HepG2 (cell line): Measurements from ENCODE around the gene SPACA1. TPM values are rescaled to one million over a fixed set of nuclear protein-coding genes. Genes with fewer than 3 reads are reported as not detected.

Source experiments
- ATAC-seq: fragments of 200-7000 bp; cut with Tn5 transposase; 3 replicates; pipeline ENCODE4 v1.9.1; 2020; ENCODE audit warnings: mild to moderate bottlenecking, moderate library complexity
- BruUV-seq: library from RNA; stranded (reverse); fragments of 400-500 nt; replicated peaks from 2 replicates; lab custom pipeline; 2021; lab: Mats Ljungman, UMichigan
- CTCF ChIA-PET: fragments of 300-600 bp; formaldehyde crosslinking; extraction: SDS; loops from one replicate; lab custom pipeline; 2021; ENCODE audit warnings: low total read pairs, inconsistent platforms, low intra/inter-chr PET ratio; lab: Yijun Ruan, JAX
- POLR2A ChIA-PET: fragments of 350-600 bp; sonication (Branson Sonifier 250); formaldehyde crosslinking; loops from one replicate; lab custom pipeline; 2020; ENCODE audit warnings: antibody characterized with exemption, inconsistent platforms; lab: Yijun Ruan, JAX
- DNase-seq: peaks from one replicate; pipeline ENCODE4 v3.0.0-alpha.2; 2015; ENCODE audit warnings: low spot score
- FAIRE-seq: peaks from 3 replicates; lab custom pipeline; 2011; peaks lifted over from hg19 to GRCh38; lab: Jason Lieb, UNC
- H2AFZ ChIP-seq: one replicate; pipeline ENCODE4 v1.6.1; 2011; ENCODE audit warnings: low read length, inconsistent platforms
- H3K27ac ChIP-seq: fragments of 300-600 bp; 3 replicates; pipeline ENCODE4 v1.8.0; 2011; ENCODE audit warnings: mixed run types, mild to moderate bottlenecking, mixed read lengths, low read length, inconsistent platforms; ENCODE audit not compliant: insufficient read depth; ENCODE audit errors: extremely low read length
- H3K27me3 ChIP-seq, 2 experiments: fragments of 200-600 bp in 1 of 2; 2 replicates in 1 of 2; 3 replicates in 1 of 2; pipeline versions ENCODE4 v1.6.0 to v1.8.0; 2011; ENCODE audit warnings: low read length in 2 of 2, mild to moderate bottlenecking in 2 of 2, moderate library complexity in 2 of 2, inconsistent platforms in 1 of 2; ENCODE audit not compliant: insufficient read depth in 2 of 2, control insufficient read depth in 1 of 2
- H3K36me3 ChIP-seq, 2 experiments: fragments of 200-600 bp in 1 of 2; replicated peaks in 1 of 2; 2 replicates in 1 of 2; 3 replicates in 1 of 2; pipeline versions ENCODE4 v1.5.1 to v1.8.0; 2011; ENCODE audit warnings: low read length in 2 of 2, inconsistent platforms in 1 of 2; ENCODE audit not compliant: insufficient read depth in 2 of 2, control insufficient read depth in 1 of 2
- H3K4me1 ChIP-seq: 2 replicates; pipeline ENCODE4 v1.5.1; 2012; ENCODE audit warnings: low read length, inconsistent platforms; ENCODE audit not compliant: insufficient read depth
- H3K4me2 ChIP-seq: 2 replicates; pipeline ENCODE4 v1.6.0; 2011; ENCODE audit warnings: low read depth, low read length, inconsistent platforms
- H3K4me3 ChIP-seq, 3 experiments: fragments of 200-600 bp in 1 of 3; sonication (generic), shearing (Covaris generic) in 1 of 3; replicated peaks in 1 of 3; 2 replicates each; pipeline ENCODE4 v1.5.1; 2011 to 2016; ENCODE audit warnings: low read length in 3 of 3, inconsistent platforms in 2 of 3, low read depth in 2 of 3, mild to moderate bottlenecking in 2 of 3, control low read depth in 1 of 3, mixed read lengths in 1 of 3; ENCODE audit not compliant: insufficient read depth in 1 of 3
- H3K79me2 ChIP-seq: one replicate; pipeline ENCODE4 v1.6.1; 2011; ENCODE audit warnings: low read length, inconsistent platforms; ENCODE audit not compliant: insufficient read depth
- H3K9ac ChIP-seq: 2 replicates; pipeline ENCODE4 v1.6.0; 2011; ENCODE audit warnings: mild to moderate bottlenecking, low read depth, low read length, inconsistent platforms; ENCODE audit not compliant: insufficient read depth
- H3K9me3 ChIP-seq: 2 replicates; pipeline ENCODE4 v1.5.1; 2012; ENCODE audit warnings: mild to moderate bottlenecking, low read length
- H4K20me1 ChIP-seq: 2 replicates; pipeline ENCODE4 v1.6.0; 2011; ENCODE audit warnings: inconsistent platforms, mild to moderate bottlenecking, low read length, moderate library complexity; ENCODE audit not compliant: insufficient read depth
- RXRA ChIP-seq: sonication (generic); formaldehyde crosslinking; IDR thresholded peaks from 2 replicates; pipeline ENCODE4 v1.5.1; 2020; ENCODE audit warnings: missing genetic modification reagents
- SAFB2 ChIP-seq: sonication (generic); formaldehyde crosslinking; IDR thresholded peaks from 2 replicates; pipeline ENCODE4 v1.5.1; 2020; ENCODE audit warnings: missing genetic modification reagents, low read depth, mild to moderate bottlenecking, borderline replicate concordance
- TBL1XR1 ChIP-seq: fragments of 150-350 bp; IDR thresholded peaks from 2 replicates; pipeline ENCODE4 v1.6.1; 2014; ENCODE audit warnings: borderline replicate concordance, low read length; ENCODE audit not compliant: partially characterized antibody
- ZFP90 ChIP-seq: sonication (generic); formaldehyde crosslinking; IDR thresholded peaks from 2 replicates; pipeline ENCODE4 v1.8.0; 2022; ENCODE audit warnings: missing genetic modification reagents, mild to moderate bottlenecking, inconsistent platforms, borderline replicate concordance
- ZNF101 ChIP-seq: sonication (generic); formaldehyde crosslinking; IDR thresholded peaks from 2 replicates; pipeline ENCODE4 v1.4.0; 2020; ENCODE audit warnings: mild to moderate bottlenecking, low read depth, missing genetic modification reagents, borderline replicate concordance
- ZNF501 ChIP-seq: sonication (generic); formaldehyde crosslinking; IDR thresholded peaks from 2 replicates; pipeline ENCODE4 v1.5.1; 2020; ENCODE audit warnings: mild to moderate bottlenecking, moderate library complexity, missing genetic modification reagents
- ZNF775 ChIP-seq: sonication (generic); formaldehyde crosslinking; IDR thresholded peaks from 2 replicates; pipeline ENCODE4 v1.4.0; 2020; ENCODE audit warnings: missing genetic modification reagents, mild to moderate bottlenecking, moderate library complexity, borderline replicate concordance
- WGBS: methylation state at CpG from one replicate; pipeline ENCODE4 v1.1.6; 2017; ENCODE audit warnings: low lambda C conversion rate; 5-methylcytosine and 5-hydroxymethylcytosine counted together
- in situ Hi-C: cut with HindIII; loops from 2 replicates; pipeline ENCODE4 v1.10.0; 2017; ENCODE audit warnings: low pct_unique_long_range_greater_than_20kb; ENCODE audit not compliant: extremely low pct_ligation_motif_present
- intact Hi-C: fragments of 100-400 bp; cut with micrococcal nuclease; formaldehyde crosslinking; loops from one replicate; pipeline ENCODE4 v1.10.0; 2022; ENCODE audit not compliant: unreplicated experiment
- polyA plus RNA-seq, 8 experiments: library from polyadenylated mRNA; depleted of rRNA in 3 of 8; stranded (reverse) in 7 of 8; unstranded in 1 of 8; fragments of >200 nt; fragmentation: Illumina TruSeq in 4 of 8; extraction: Trizol in 4 of 8; gene quantifications; 2 replicates each; pipeline versions ENCODE4 v1.2.1 to v1.2.3, GENCODE V29; 2011 to 2016; ENCODE audit warnings: low read depth in 4 of 8, missing spikeins in 1 of 8, mixed read lengths in 1 of 8; ENCODE audit not compliant: insufficient read depth in 1 of 8
- total RNA-seq, 5 experiments: library from RNA; depleted of rRNA; stranded (reverse); fragments of >200 nt; fragmentation: Illumina TruSeq; extraction: Trizol; gene quantifications; 2 replicates each; pipeline ENCODE4 v1.2.3, GENCODE V29; 2016; ENCODE audit warnings: low read depth in 1 of 5
- TF ChIP-seq, protein P1 (sequence below): sonication (generic); formaldehyde crosslinking; IDR thresholded peaks from 2 replicates; pipeline ENCODE4 v1.4.0; 2020; ENCODE audit warnings: missing genetic modification reagents, mild to moderate bottlenecking, borderline replicate concordance
- TF ChIP-seq, protein P2 (sequence below): sonication (generic); formaldehyde crosslinking; IDR thresholded peaks from 2 replicates; pipeline ENCODE4 v1.8.0; 2023; ENCODE audit warnings: mild to moderate bottlenecking, missing genetic modification reagents

SPACA1 gene
- total and polyA plus RNA-seq, 2 of the 13 experiments (the other 11 are each of a cell fraction or from before 2014, with no cell fraction given) = 0.07 TPM; not detected in 1

DNA sequence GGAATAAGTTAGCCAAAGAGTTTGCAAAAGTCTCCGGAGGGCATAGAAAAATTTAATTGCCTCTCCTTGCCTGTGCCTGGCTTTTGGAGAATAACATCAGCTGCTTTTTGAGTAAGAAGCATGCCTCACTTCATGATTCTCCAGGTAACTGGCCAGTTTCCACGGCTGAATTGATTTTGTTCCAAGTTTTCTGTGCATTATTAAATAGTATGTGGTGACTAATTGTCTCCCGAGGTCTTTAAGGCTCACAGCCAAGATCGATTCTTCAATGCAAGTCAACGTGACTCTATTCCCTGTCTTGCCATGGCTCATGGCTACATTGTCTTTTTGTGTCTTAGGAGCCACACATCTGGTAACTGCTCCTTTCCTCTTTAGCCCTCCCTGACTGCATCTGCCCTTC, 64.3 kb downstream of the SPACA1 start:
- Histone ChIP-seq H3K4me3 (no peak overlapping the region), H3K79me2 (no peaks in the 10 kb centered on the region), H3K4me2 (no peak overlapping the region), H3K27me3 (no peaks in the 10 kb centered on the region; a peak in 1 of 5 replicates), H4K20me1 (no peaks in the 10 kb centered on the region), H2AFZ (no peak overlapping the region), H3K9ac (no peak overlapping the region), H3K4me1 (no peaks in the 10 kb centered on the region), H3K27ac (no peak overlapping the region), H3K36me3 (no peaks in the 10 kb centered on the region), H3K9me3 (no peaks in the 10 kb centered on the region)
- 3% methylated on average over 5 of the region's 5 CpGs for WGBS
- ATAC-seq (no peak), FAIRE-seq (no peak), DNase-seq (no peak)
- intact Hi-C loops = no loop called here
- CTCF ChIA-PET = no interaction called here
- POLR2A ChIA-PET = no interaction called here
- TF ChIP-seq RXRA (CRISPR knock-in tag) (no peak), ZFP90 (no peak), TBL1XR1 (no peak), ZNF101 (CRISPR knock-in tag) (no peak), ZNF775 (CRISPR knock-in tag) (no peak), SAFB2 (no peak), ZNF501 (CRISPR knock-in tag) (no peak)
- TF ChIP-seq, protein P1, sequence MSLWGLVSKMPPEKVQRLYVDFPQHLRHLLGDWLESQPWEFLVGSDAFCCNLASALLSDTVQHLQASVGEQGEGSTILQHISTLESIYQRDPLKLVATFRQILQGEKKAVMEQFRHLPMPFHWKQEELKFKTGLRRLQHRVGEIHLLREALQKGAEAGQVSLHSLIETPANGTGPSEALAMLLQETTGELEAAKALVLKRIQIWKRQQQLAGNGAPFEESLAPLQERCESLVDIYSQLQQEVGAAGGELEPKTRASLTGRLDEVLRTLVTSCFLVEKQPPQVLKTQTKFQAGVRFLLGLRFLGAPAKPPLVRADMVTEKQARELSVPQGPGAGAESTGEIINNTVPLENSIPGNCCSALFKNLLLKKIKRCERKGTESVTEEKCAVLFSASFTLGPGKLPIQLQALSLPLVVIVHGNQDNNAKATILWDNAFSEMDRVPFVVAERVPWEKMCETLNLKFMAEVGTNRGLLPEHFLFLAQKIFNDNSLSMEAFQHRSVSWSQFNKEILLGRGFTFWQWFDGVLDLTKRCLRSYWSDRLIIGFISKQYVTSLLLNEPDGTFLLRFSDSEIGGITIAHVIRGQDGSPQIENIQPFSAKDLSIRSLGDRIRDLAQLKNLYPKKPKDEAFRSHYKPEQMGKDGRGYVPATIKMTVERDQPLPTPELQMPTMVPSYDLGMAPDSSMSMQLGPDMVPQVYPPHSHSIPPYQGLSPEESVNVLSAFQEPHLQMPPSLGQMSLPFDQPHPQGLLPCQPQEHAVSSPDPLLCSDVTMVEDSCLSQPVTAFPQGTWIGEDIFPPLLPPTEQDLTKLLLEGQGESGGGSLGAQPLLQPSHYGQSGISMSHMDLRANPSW = no peak
- TF ChIP-seq, protein P2, sequence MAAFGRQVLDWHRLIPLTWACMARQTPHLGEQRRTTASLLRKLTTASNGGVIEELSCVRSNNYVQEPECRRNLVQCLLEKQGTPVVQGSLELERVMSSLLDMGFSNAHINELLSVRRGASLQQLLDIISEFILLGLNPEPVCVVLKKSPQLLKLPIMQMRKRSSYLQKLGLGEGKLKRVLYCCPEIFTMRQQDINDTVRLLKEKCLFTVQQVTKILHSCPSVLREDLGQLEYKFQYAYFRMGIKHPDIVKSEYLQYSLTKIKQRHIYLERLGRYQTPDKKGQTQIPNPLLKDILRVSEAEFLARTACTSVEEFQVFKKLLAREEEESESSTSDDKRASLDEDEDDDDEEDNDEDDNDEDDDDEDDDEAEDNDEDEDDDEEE (CRISPR knock-in tag) = no peak
- no TSS peak for BruUV-seq
- in situ Hi-C loops = no loop called here
